ENCODE results near the gene CHPF2.

CHPF2 gene

DNA sequence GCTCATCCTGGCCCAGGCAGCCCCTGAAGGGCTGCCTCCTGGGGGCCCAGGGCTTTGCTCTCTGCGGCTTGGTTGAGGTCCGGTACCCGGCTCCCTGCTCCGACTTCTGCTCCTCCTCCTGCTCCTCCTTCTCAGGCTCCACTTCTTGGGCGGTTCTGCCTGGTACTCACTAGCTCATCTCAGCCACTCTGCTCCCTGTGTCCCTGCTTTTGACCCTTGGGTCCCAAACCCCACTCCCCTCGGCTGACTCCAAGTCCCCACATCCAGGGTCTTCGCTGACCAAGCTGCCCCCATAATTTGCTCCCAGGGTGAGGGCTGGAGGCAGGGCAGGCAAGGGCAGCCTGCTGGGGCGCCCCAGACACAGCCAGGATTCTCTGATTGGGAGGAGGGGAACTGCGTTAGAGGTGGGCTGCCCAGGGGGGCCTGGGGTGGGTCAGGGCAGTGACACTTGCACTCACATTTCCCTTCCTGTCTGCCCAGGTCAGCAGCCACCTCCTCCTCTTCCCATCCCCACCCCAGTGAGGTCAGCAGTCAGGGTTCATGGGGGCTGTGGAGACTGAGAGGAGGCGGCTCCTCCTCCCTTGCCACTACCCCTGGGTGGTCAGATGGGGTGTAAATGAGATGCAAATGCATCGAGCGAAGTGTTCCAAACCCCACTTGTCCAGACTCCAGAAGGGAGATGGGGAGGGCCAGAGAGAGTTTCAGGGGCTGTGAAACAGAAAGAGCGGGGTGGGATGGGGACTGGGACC is 14.0 kb downstream of the CHPF2 start:
- DNase-seq (ENCODE audit: low read depth, low spot score), result no peak

DNA sequence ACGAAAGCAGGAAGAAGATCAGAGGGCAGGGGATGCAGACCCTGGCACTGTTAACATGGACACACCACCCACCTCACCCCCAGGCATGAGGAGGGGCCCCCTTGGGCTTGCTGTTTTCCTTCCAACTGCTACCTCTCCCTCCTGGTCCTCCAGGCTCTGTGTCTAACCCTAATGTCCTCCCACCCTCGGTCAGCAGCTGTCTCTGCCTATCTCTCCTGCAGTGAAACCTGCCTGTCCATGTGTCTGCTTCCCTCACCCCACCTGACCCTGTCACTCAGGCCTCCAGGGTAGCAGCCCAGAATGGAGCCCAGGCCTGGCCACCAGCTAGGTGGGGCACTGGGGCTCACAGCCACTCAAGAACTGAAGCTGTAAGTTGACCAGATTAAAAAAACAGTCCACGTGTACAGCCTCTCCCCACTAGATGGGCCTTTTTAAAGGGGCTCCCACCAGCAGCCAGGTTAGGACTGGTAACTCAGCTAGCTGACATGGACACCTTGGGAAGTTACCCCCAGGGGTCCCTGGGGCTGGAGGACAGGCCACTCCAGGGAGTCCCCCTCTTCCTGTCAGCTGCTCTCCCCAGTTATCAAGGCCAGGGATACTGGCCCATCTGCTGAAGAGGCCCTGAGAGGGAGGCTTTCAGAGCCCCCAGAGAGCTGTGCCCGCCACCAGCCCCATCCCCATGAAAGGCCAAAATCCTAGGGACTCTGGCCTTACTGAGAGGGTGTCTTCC is 14.7 kb downstream of the CHPF2 start:
- no peak for DNase-seq (ENCODE audit: low read depth, low spot score)

DNA sequence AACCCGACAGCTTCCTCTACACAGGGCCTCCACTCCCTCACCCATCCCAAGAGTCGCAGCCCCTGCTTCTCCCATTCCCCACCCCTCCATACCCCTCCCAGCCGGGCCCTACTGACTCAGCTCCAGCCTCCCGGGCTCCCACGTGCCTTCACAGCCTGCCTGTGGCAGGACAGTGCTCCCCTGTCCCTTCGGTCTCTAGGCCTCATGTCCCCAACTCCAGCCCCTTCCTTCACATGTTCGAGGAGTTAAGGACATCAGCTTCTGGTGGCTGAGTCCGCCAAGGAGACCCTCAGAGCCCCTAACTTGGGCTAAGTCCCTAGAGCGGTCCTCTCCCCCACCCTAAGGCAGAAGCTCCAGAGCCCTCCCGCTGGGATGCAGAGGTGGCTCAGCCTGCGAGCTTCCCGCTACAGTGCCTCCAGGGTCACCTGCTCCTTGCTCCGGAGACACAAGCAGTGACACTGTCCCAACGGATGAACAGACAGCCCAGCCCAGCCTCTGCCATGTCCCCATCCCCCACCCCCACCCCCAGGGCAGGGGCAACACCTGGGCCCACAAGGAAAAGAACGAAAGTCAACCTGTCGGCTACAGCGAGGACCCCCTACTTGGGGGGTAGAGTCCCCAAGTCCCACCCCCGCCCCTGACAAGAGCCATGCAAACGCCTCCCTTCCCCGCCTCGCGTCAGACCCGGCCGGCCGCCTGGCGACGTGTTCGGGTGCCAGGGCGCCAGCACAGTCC is 15.5 kb downstream of the CHPF2 start:
- DNase-seq (ENCODE audit: low read depth, low spot score), result no peak

DNA sequence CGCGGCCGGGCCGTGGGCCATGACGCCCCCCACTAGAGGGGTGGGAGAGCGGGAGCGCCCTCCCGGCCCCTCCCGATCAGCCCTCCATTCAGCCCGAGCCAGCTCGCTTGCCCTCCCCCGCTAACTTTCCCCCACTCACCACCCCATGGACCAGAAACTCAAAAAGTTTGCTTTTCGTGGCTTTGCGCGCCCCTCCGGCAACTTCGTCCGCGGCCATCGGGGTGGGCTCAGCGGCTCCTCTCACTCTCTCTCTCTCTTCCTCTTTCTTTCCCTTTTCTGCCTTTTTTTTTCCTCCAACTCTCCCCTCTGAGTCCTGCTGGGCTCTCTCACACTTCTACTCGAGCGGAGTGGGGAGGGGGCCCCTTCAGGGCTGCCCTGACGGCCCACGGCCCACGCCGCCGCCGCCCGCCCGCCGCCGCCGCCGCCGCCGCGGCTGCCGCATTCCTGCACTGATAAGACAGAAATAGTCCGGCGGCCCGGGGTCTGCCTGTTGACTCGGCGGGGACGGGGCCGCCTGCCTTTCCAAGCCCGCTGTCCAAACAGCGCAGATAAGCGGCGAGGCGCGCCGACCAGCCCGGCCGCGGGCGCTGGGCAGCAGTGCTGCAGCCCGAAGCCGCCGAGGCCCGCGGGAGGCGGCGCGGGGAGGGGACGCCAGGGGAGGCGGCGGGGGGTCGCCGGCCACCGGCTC is 16.2 kb downstream of the CHPF2 start, which contains the start of gene SMARCD3:
Gene SMARCD3 (minus strand): TSS at position 349 of the 688 bp plus-strand sequence. CDS start 132 bp downstream, at position 217.
- no peak for DNase-seq (ENCODE audit: low read depth, low spot score)

DNA sequence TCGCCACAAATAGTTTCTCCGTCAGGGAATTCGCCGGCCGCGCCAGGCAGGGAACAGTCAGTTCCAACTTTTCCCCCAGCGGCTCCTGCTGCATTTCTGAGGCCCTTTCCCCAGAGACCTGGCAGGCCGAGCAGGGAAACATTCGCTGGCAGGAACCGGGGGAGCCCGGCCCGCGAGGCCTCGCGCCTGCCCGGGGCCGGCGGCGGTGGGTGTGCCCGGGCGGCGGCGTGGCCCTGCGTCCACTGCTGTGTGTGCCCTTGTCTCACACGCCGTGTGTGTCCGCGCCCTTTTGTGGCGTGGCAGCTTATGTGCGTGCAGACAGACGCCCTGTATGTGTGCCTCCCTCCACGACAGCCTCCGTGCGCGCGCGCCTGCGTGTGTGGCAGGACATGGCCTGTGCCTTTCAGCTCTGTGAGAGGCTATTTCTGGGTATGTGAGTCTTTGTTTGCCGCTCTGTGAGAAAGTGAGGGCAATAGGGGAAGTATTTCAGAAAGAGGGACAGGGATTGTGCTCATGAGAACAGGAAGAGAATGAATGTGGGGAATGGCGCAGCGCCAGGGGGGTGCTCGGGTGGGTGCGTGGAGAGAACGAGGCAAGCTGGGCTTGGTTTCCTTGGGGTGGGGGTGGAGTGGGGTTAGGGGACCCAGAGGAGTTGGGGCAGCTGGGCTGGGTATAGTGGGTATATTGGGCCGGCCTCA is 16.9 kb downstream of the CHPF2 start:
- no peak for DNase-seq (ENCODE audit: low read depth, low spot score)

DNA sequence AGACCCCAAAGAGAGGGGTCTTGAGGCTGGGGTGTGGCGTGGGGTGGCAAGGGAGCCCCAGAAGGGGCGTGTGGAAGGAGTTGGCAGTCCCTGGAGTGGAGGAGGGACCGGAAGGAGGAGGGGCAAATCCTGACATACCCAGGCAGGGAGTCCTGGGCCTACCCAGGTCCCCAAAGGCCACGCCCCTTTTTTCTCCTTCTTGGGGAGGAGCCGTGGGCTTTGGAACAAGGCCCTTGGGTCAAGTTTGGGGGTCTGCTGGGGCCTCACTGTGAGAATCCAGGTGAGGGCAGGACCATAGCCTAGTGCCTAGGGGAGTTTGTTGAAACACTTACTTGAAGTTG is 17.4 kb downstream of the CHPF2 start:
- DNase-seq (ENCODE audit: low read depth, low spot score), result no peak

DNA sequence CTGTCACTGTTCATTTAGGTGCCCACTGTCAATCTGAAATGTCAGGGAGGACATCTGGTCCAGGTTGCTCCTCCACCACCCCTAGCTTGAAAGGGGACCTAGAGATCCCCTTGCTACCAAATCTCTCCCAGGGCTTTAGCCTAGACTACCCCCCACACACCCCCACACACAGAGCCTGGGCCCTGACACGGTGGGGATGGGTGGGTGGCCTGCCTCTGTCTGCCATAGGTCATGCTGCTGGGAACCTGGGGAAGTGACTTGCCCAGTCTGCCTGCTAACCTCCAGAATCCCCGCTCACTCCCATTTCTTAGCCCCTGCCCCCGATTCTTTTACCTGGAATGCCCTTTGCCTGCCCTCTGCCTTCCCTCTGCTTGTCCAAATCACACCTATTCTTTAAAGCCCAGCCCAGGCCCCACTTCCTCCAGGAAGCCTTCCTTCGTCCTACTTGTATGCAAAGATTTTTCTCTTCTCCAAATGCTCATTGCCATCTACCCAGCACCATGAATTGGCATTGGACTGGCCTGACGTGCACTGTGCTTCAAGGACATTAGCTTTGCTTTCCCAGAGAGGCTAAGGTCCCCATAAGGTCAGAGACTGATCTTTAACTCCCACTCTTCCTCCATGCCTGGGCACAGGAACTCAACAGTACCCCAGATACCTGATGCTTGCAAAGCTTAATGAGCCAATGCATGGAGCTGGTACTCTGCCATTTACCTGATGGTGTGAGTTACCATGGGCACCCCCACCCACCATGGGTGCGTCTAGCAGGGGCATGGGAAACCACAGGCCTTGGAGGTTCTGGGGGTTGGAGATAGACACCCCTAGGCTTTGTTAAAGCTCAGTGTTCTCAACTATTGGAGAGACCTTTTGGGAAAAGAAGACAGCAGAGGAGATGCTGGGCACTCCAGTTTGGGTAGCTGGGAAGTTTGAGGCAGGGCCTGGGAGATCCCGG is 18.2 kb downstream of the CHPF2 start:
- DNase-seq (ENCODE audit: low read depth, low spot score), result no peak

DNA sequence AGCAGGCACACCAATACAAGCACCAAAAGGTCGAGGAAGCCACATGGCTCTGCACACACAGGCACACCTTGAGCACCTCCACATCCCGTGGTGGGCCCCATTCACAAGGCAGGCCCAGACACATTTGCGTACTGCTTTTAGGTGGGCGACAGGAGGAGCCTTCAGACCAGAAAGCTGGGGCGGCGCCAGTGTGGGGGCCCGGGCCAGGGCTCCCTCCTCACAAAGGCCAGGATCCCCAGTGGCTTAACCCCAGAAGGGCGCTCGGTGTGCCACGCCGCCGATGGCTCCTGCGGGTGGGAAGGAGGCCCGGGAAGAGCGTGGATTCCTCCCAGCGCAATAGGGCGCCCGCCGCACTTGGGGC is 19.0 kb downstream of the CHPF2 start:
- no peak for DNase-seq (ENCODE audit: low read depth, low spot score)

DNA sequence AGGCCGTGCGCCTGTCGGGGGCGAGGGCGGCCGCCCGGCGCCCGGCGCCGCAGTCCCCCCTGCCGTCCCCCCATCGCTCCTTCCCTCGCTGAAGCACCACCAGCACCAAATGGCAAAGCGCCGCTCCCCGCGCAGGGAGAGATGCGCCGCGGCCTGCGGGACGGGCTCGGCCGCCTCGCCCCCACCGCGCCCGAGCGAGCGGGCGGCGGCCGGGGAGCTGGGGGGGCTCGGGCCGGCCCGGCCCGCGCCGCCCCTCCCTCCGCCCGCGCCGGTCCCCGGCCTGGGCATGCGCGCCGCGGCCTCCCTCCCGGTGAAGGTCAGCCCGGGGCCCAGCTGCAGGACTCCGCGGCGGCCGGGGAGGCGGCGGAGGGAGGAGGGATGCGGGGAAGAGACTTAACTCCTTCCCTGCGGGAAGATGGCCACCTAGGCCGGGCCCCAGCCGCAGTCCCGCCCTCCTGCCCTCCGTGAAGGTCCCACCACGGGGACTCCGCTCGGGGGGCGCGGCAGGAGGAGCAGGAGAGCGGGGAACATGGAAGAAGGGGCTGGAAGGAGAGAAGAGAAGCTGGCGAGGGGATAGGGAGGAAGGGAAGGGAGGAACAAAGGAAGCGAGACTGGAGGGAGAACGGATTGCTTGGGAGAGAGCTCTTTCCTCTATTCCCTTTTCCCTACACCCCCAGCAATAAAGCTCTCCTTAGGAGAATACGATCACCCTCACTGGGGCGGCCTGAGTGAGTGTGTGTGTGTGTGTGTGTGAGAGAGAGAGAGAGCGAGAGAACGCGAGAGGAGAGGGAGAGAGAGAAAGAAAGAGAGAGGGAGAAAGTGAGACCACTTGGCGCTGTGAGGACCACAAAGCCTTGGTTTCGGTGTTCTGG is 19.6 kb downstream of the CHPF2 start:
- DNase-seq (ENCODE audit: low read depth, low spot score), result peak; percentile 39

DNA sequence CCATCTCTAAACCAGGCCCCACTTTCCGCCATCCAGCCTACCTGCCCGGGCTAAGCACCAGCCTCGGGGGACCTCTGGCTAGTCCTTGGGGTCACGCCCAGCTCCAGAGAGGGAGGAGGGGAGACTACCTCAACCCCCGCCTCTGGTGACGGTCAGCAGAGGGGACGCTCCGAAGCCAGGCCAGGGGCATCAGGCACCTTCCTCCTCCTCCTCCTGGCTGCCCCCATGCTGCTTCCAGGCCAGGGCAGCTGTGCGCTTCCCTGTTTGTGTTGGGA is 20.2 kb downstream of the CHPF2 start:
- no peak for DNase-seq (ENCODE audit: low read depth, low spot score)

DNA sequence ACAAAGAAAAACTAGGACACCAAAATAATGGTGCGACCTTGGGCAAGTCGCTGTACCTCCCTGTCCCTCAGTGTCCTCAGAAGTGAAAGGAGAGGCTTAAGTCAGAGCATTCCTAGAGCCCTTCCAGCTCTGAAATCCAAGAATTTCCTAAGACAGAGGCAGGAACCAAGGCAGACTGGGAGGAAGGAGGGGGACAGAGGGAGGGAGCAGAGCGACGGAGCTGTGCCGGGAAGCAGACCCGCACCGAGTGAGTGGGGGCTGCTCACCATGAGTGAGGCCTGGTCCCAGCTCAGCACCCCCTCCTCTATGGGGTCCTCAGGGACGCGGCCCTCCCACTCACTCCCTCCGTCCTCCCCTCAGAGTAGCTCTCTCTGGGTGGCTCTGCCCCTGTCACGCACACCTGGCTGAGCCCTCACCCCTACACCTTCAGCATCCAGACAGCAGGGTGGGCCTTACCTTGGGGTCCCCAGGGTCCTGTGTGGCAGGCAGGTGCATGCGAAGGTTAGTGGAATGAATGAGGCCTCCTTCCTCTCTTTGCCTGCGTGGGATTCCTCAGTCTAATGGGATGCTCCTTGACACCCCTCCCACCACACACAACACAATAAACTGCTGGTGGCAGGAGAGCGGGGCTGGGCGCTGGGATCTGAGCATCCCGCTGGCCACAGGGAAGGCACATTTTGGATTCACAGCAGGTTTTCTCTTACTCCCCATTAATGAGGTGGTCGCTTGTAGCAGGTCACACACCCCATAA is 20.9 kb downstream of the CHPF2 start:
- DNase-seq (ENCODE audit: low read depth, low spot score), result no peak

DNA sequence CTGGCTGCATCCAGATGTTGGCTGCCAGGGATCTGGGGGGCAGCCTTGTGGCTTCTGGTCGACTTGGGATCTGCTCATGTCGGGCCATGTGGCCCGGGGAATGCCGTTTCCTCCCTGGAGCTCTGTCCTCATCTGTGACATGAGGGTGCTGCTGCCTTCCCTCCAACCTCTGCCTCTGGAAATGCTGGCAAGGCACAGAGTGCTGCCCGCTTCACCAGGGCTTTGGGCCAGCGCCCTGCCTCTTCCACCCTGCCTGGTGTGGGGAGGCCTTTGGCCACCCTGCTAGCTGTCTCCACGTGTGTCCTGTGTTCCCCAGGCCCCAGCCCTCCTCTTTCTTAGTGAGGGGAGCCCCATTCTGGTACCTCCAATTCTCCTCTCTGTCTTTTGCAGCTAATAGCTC is 22.0 kb downstream of the CHPF2 start:
- DNase-seq (ENCODE audit: low read depth, low spot score), result no peak

DNA sequence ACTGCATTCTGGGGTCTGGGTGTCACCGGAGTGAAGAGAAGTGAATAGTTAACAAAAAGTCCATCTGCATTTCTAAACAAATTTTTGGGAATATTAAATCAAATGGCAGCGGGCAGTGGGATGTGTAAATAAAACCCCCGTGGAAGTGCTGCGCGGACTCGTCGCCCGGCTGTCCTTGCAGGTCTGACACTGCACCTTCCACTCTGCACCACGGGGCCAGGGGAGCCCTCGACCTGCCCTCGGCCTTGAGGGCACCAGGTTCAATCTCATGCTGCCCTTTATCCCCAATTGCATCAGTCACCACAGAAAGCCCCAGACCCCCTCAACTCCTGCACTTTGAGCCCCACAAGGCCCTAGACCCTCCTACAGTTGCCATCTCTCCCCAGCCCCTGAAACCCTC is 22.6 kb downstream of the CHPF2 start:
- no peak for DNase-seq (ENCODE audit: low read depth, low spot score)

DNA sequence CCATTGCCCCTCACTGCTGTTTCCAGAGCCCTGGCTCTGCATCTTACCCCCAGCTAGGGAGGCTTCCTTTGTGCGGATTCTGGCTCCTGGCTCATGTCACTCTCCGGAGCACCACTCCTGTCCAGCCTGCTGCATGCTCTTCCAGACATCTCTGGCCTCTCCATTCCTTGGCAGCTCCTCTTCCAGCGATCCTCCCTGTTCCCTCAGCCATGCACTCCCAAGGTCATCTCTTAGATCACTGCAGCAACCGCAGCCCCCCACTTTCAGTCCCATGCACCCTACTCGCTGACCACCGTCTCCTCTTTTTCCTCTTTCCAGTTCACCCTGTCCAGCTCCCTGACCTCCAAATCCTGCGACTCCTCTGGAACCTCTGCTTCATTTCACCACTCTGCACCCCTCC is 23.1 kb downstream of the CHPF2 start:
- DNase-seq (ENCODE audit: low read depth, low spot score), result no peak

DNA sequence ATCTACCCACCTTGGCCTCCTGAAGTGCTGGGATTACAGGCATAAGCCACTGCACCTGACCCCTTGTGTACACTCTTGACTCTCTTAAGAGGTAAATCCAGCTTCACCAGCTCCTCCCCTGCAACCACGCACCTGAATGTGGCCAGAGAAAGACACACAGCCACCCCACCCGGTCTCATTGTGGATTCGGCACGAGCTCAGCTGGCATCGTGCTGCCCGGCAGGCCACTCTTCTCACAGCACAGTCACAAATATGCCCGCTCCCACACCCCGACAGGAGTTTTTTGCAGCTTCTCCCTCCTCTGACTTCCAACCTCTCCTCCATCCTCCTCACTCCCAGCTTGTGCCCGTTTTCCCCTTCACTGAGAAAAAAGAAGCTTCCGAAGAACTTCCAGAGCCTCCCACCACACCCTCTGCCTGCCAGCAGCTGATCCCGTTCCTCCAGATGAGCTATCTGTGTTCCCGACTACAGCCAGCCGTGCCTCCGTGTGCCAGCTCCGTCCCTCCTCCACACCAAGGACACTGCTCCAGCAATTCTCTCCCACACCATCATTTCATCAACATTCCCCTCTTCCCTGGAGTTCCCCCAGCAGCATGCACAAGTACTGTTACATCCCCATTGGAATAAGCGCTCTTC is 24.2 kb downstream of the CHPF2 start:
- DNase-seq (ENCODE audit: low read depth, low spot score), result no peak

DNA sequence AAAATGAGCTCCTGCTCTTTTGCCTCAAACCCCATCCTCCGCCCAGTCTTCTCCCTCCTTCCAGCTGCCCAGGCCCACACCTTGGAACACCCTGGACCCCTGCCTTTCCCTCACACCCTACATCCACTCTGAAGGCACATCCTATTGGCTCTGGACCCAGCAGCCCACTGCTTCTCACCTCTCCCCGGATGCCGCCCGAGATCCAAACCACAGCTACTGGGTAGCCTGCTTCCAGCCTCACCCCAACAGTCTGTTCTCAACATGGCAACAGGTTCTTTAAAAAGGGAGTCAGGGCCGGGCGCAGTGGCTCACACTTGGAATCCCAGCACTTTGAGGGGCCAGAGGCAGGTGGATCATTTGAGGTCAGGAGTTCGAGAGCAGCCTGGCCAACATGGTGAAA is 25.7 kb downstream of the CHPF2 start:
- no peak for DNase-seq (ENCODE audit: low read depth, low spot score)

DNA sequence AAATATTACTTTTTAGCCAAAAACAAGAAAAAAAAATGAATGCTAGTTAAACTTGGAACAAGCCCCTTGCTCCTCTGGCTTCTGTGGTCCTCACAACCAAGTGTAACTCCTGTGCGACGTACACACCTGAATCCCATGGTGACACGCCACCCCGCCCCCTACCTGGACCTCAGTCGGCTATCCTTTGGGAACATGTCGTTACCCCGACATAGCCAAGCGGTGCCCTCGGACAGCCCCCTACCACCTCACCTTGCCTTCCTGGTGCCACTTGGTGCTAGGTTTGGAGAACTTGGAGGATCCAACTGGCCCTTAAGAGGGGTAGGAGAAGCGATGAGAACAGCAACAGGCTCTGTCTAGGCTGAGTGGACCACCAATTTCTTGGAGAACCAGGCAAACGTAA is 28.2 kb downstream of the CHPF2 start:
- DNase-seq (ENCODE audit: low read depth, low spot score), result no peak

DNA sequence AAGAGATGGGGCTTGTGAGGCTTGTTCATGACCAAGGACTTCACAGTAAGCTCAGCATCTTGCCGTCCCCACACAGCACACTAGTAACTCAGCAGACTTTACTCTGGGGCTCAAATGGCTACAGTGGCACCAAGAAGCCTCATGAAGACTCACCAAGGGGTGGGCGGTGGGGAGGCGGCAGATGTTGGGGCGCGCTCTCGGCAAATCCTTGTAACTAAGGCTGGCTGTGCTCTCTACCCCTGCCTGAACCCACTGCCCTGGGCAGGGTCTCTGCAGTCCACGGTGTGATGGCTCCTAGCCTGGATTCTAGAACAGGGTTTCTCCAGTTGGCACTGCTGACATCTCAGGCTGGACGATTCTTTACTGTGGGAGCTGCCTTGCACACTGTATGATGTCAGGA is 28.6 kb downstream of the CHPF2 start:
- no peak for DNase-seq (ENCODE audit: low read depth, low spot score)
